ENCODE data around the gene RBFOX1. TPM values are rescaled to one million over a fixed set of nuclear protein-coding genes. Genes with fewer than 3 reads are reported as not detected.
A peak's percentile ranks its signal among the peaks of the same experiment; 100 is the strongest.

RBFOX1 gene
- total RNA-seq, 4 donors from 2014 or later = 0.29 to 0.30 TPM; not detected in 2

GRCh38 chr16:7456211-7456610, 123.6 kb downstream of the RBFOX1 start:
- DNase-seq (ENCODE audit: low spot score in 2 of 2) = no peak
- H3K4me3 ChIP-seq (ENCODE audit: low read depth, poor library complexity, severe bottlenecking) = no peak overlapping the region
- 34 to 53% methylated on average over 5 of the region's 5 CpGs for WGBS, 2 donors
- no peak for TF ChIP-seq CTCF (IDR thresholded peaks at IDR 0.05)
- intact Hi-C loops (cut with DNase I; ENCODE audit: low total_unique reads) = no loop called here

- intact Hi-C loops (cut with DNase I; ENCODE audit: low total_unique reads) = no loop called here
- DNase-seq (ENCODE audit: low spot score in 2 of 2) = no peak
- 82 to 84% methylated on average over 3 of the region's 3 CpGs for WGBS, 2 donors
- no peak overlapping the region for H3K4me3 ChIP-seq (ENCODE audit: low read depth, poor library complexity, severe bottlenecking)
- TF ChIP-seq CTCF (IDR thresholded peaks at IDR 0.05) (no peak), POLR2A (IDR thresholded peaks at IDR 0.05) (no peak)
These were observed 125.5 kb downstream of the RBFOX1 start for GRCh38 chr16:7458144-7458543.

GRCh38 chr16:7470344-7470743, 137.7 kb downstream of the RBFOX1 start:
- no peak for DNase-seq (ENCODE audit: low spot score in 2 of 2)
- intact Hi-C loops (cut with DNase I; ENCODE audit: low total_unique reads) = no loop called here
- 90 to 91% methylated on average over 3 of the region's 3 CpGs for WGBS, 2 donors
- no peak overlapping the region for H3K4me3 ChIP-seq (ENCODE audit: low read depth, poor library complexity, severe bottlenecking)
- TF ChIP-seq CTCF (IDR thresholded peaks at IDR 0.05) = peak in 1 of 3 donors; percentile 56
- TF ChIP-seq POLR2A (IDR thresholded peaks at IDR 0.05) = no peak

GRCh38 chr16:7471268-7471667, 138.6 kb downstream of the RBFOX1 start:
- no peak overlapping the region for H3K4me3 ChIP-seq (ENCODE audit: low read depth, poor library complexity, severe bottlenecking)
- intact Hi-C loops (cut with DNase I; ENCODE audit: low total_unique reads) = no loop called here
- TF ChIP-seq POLR2A (IDR thresholded peaks at IDR 0.05) (no peak), CTCF (IDR thresholded peaks at IDR 0.05) (no peak)
- WGBS, 2 donors = 0 to 10% methylated on average over 1 of the region's 1 CpG
- no peak for DNase-seq (ENCODE audit: low spot score in 2 of 2)

GRCh38 chr16:7482032-7482431, 149.4 kb downstream of the RBFOX1 start:
- no peak for DNase-seq (ENCODE audit: low spot score in 2 of 2)
- intact Hi-C loops (cut with DNase I; ENCODE audit: low total_unique reads) = no loop called here
- 76 to 82% methylated on average over 10 of the region's 10 CpGs for WGBS, 2 donors
- no peak overlapping the region for H3K4me3 ChIP-seq (ENCODE audit: low read depth, poor library complexity, severe bottlenecking)
- TF ChIP-seq POLR2A (IDR thresholded peaks at IDR 0.05) (no peak), CTCF (IDR thresholded peaks at IDR 0.05) (no peak)

- DNase-seq (ENCODE audit: low spot score in 2 of 2) = no peak
- intact Hi-C loops (cut with DNase I; ENCODE audit: low total_unique reads) = no loop called here
- TF ChIP-seq CTCF (IDR thresholded peaks at IDR 0.05) (no peak), POLR2A (IDR thresholded peaks at IDR 0.05) (no peak)
- no peak overlapping the region for H3K4me3 ChIP-seq (ENCODE audit: low read depth, poor library complexity, severe bottlenecking)
- 55 to 62% methylated on average over 10 of the region's 10 CpGs for WGBS, 2 donors
These were observed 150.1 kb downstream of the RBFOX1 start for GRCh38 chr16:7482596-7483290.

Measured in lower leg skin (tissue), 4 donors.